Endothelial cell of umbilical vein (primary cell): ENCODE data around the gene ACCSL. TPM values are rescaled to one million over a fixed set of nuclear protein-coding genes. Genes with fewer than 3 reads are reported as not detected.

ENCODE experiments used
- BruUV-seq: library from RNA; stranded (reverse); fragments of 400-500 nt; replicated peaks from 2 replicates; lab custom pipeline; 2021; lab: Mats Ljungman, UMichigan
- CTCF ChIA-PET: fragments of 300-600, 350-600 bp; sonication (Branson Sonifier 250); formaldehyde crosslinking; loops from one replicate; lab custom pipeline; 2021; ENCODE audit warnings: antibody characterized with exemption, inconsistent platforms; lab: Charles Lee
- POLR2A ChIA-PET: fragments of 300-600, 350-600 bp; sonication (Branson Sonifier 250); formaldehyde crosslinking; loops from one replicate; lab custom pipeline; 2021; ENCODE audit warnings: antibody characterized with exemption, inconsistent platforms; lab: Charles Lee
- DNase-seq: peaks from one replicate; pipeline ENCODE4 v3.0.0-alpha.2; 2011; ENCODE audit warnings: low read depth, low spot score
- FAIRE-seq: peaks from 2 replicates; lab custom pipeline; 2011; peaks lifted over from hg19 to GRCh38; lab: Jason Lieb, UNC
- H2AFZ ChIP-seq: 2 replicates; pipeline ENCODE4 v1.6.0; 2012; ENCODE audit warnings: low read depth, low read length, control low read depth, inconsistent platforms
- H3K27ac ChIP-seq: 2 replicates; pipeline ENCODE4 v1.5.1; 2011; ENCODE audit warnings: low read depth, mild to moderate bottlenecking, control low read depth, low read length, moderate library complexity; ENCODE audit not compliant: insufficient read depth
- H3K27me3 ChIP-seq, 2 experiments: 2 replicates each; pipeline versions ENCODE4 v1.6.0 to v1.6.1; 2011; ENCODE audit warnings: low read length in 2 of 2, mixed read lengths in 1 of 2; ENCODE audit not compliant: control insufficient read depth in 2 of 2, insufficient read depth in 2 of 2
- H3K36me3 ChIP-seq, 2 experiments: 2 replicates in 1 of 2; 3 replicates in 1 of 2; pipeline ENCODE4 v1.5.1; 2011; ENCODE audit warnings: low read length in 2 of 2, mild to moderate bottlenecking in 1 of 2, moderate library complexity in 1 of 2; ENCODE audit not compliant: control insufficient read depth in 2 of 2, insufficient read depth in 2 of 2; ENCODE audit errors: extremely low read depth in 1 of 2
- H3K4me1 ChIP-seq: 3 replicates; pipeline ENCODE4 v1.5.1; 2011; ENCODE audit warnings: mild to moderate bottlenecking, low read length; ENCODE audit not compliant: control insufficient read depth, insufficient read depth; ENCODE audit errors: extremely low read depth
- H3K4me2 ChIP-seq: 2 replicates; pipeline ENCODE4 v1.6.1; 2011; ENCODE audit warnings: low read length, control low read depth, mixed read lengths; ENCODE audit not compliant: insufficient read depth
- H3K4me3 ChIP-seq, 3 experiments: fragments of 200-600 bp in 1 of 3; sonication (generic), shearing (Covaris generic) in 1 of 3; replicated peaks in 1 of 3; 2 replicates each; pipeline ENCODE4 v1.5.1; 2011 to 2016; ENCODE audit warnings: control low read depth in 3 of 3, low read length in 3 of 3, mild to moderate bottlenecking in 2 of 3, inconsistent platforms in 1 of 3, low read depth in 1 of 3, moderate library complexity in 1 of 3; ENCODE audit not compliant: insufficient read depth in 1 of 3
- H3K79me2 ChIP-seq: 2 replicates; pipeline ENCODE4 v1.6.0; 2012; ENCODE audit warnings: low read length, inconsistent platforms; ENCODE audit not compliant: control insufficient read depth, insufficient read depth
- H3K9ac ChIP-seq: replicated peaks from 2 replicates; pipeline ENCODE3; 2011; ENCODE audit warnings: low read length, control low read depth; ENCODE audit not compliant: insufficient read depth; ENCODE audit errors: extremely low read depth
- H3K9me1 ChIP-seq: replicated peaks from 3 replicates; pipeline ENCODE4 v1.6.0; 2011; ENCODE audit warnings: mild to moderate bottlenecking, low read length; ENCODE audit not compliant: control insufficient read depth, insufficient read depth; ENCODE audit errors: extremely low read depth
- H3K9me3 ChIP-seq: replicated peaks from 2 replicates; pipeline ENCODE4 v1.5.1; 2012; ENCODE audit warnings: low read length, inconsistent platforms; ENCODE audit not compliant: control insufficient read depth, insufficient read depth
- H4K20me1 ChIP-seq: replicated peaks from 2 replicates; pipeline ENCODE3; 2011; ENCODE audit warnings: mild to moderate bottlenecking, low read length; ENCODE audit not compliant: control insufficient read depth, insufficient read depth; ENCODE audit errors: extremely low read depth
- EZH2 ChIP-seq: IDR thresholded peaks from 2 replicates; pipeline ENCODE4 v1.6.1; 2012; ENCODE audit warnings: borderline replicate concordance, low read depth, mild to moderate bottlenecking, moderate library complexity, low read length, inconsistent platforms; ENCODE audit not compliant: severe bottlenecking
- FOS ChIP-seq: IDR thresholded peaks from 2 replicates; pipeline ENCODE4 v1.6.1; 2011; ENCODE audit warnings: mild to moderate bottlenecking, low read length, moderate library complexity, borderline replicate concordance; ENCODE audit not compliant: insufficient read depth
- GATA2 ChIP-seq: IDR thresholded peaks from 2 replicates; pipeline ENCODE4 v1.7.0; 2011; ENCODE audit warnings: low read depth, mild to moderate bottlenecking, moderate library complexity, mixed read lengths, low read length; ENCODE audit not compliant: insufficient read length, insufficient read depth
- JUN ChIP-seq: IDR thresholded peaks from 2 replicates; pipeline ENCODE4 v1.6.1; 2011; ENCODE audit warnings: borderline replicate concordance, low read depth; ENCODE audit not compliant: insufficient read length, insufficient read depth
- MAX ChIP-seq: IDR thresholded peaks from 2 replicates; pipeline ENCODE4 v1.6.1; 2011; ENCODE audit not compliant: insufficient read depth, insufficient read length
- MYC ChIP-seq: IDR thresholded peaks from one replicate; pipeline ENCODE4 v1.6.1; 2011; ENCODE audit warnings: mild to moderate bottlenecking, low read depth, low read length
- POLR2A ChIP-seq: IDR thresholded peaks from 2 replicates; pipeline ENCODE4 v1.6.1; 2012; ENCODE audit warnings: low read depth, mild to moderate bottlenecking, control low read depth, low read length
- POLR2AphosphoS5 ChIP-seq: IDR thresholded peaks from 2 replicates; pipeline ENCODE4 v1.6.1; 2012; ENCODE audit warnings: low read depth, mild to moderate bottlenecking, control low read depth, low read length, moderate library complexity; ENCODE audit not compliant: insufficient read depth
- dilution Hi-C: fragments of 300-500 bp; cut with MboI; formaldehyde crosslinking; loops from one replicate; pipeline ENCODE4 v1.15.0; 2019; ENCODE audit warnings: low sequenced_read_pairs; ENCODE audit not compliant: extremely low pct_ligation_motif_present
- intact Hi-C: fragments of 100-400 bp; cut with micrococcal nuclease; formaldehyde crosslinking; loops from one replicate; pipeline ENCODE4 v1.10.0; 2022
- polyA plus RNA-seq, 4 experiments: library from polyadenylated mRNA; depleted of rRNA in 3 of 4; stranded (reverse) in 3 of 4; unstranded in 1 of 4; fragments of >200 nt; gene quantifications; 2 replicates each; pipeline versions ENCODE4 v1.2.1 to v1.2.3, GENCODE V29; 2011 to 2012; ENCODE audit warnings: missing spikeins in 1 of 4
- total RNA-seq: library from RNA; stranded (reverse); gene quantifications from 2 replicates; pipeline ENCODE4 v1.2.3, GENCODE V29; 2021
- TF ChIP-seq, protein P1 (sequence below), 2 donors: IDR thresholded peaks; 1 replicate in 1 of 2; 2 replicates in 1 of 2; pipeline ENCODE4 v1.5.1; 2011; ENCODE audit warnings: low read length in 2 of 2, mild to moderate bottlenecking in 2 of 2, moderate library complexity in 2 of 2, control low read depth in 1 of 2, inconsistent platforms in 1 of 2, low read depth in 1 of 2; ENCODE audit not compliant: insufficient read depth in 1 of 2; ENCODE audit errors: extremely low read depth in 1 of 2

The ACCSL gene
- total and polyA plus RNA-seq, 2 donors (not counting 3 experiments of a cell fraction or from before 2014, with no cell fraction given) = not detected

- H3K27ac ChIP-seq = no peak overlapping the region
- ChIA-PET POLR2A (no interaction called here), CTCF (interaction anchor here (1.1 kb wide), 1 partner anchor 142 kb away, joined by 3 read pairs; no protein-coding TSS in a partner anchor)
- H3K36me3 ChIP-seq = no peaks in the 10 kb centered on the region
- no peak overlapping the region for H3K4me3 ChIP-seq
- H3K4me1 ChIP-seq = no peaks in the 10 kb centered on the region
- H3K9ac ChIP-seq = no peak overlapping the region
- no TSS peak for BruUV-seq
- intact Hi-C loops (no loop called here), dilution Hi-C loops (no loop called here)
- no peak overlapping the region for H2AFZ ChIP-seq
- TF ChIP-seq FOS (no peak), JUN (no peak), POLR2AphosphoS5 (no peak), GATA2 (no peak), POLR2A (no peak), MAX (no peak), MYC (no peak), EZH2 (no peak)
- TF ChIP-seq, protein P1, sequence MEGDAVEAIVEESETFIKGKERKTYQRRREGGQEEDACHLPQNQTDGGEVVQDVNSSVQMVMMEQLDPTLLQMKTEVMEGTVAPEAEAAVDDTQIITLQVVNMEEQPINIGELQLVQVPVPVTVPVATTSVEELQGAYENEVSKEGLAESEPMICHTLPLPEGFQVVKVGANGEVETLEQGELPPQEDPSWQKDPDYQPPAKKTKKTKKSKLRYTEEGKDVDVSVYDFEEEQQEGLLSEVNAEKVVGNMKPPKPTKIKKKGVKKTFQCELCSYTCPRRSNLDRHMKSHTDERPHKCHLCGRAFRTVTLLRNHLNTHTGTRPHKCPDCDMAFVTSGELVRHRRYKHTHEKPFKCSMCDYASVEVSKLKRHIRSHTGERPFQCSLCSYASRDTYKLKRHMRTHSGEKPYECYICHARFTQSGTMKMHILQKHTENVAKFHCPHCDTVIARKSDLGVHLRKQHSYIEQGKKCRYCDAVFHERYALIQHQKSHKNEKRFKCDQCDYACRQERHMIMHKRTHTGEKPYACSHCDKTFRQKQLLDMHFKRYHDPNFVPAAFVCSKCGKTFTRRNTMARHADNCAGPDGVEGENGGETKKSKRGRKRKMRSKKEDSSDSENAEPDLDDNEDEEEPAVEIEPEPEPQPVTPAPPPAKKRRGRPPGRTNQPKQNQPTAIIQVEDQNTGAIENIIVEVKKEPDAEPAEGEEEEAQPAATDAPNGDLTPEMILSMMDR (IDR thresholded peaks at IDR 0.05; ENCODE audit: extremely low read depth in 1 of 2, insufficient read depth in 1 of 2, low read depth in 1 of 2, low read length in 2 of 2) = no peak
- H3K79me2 ChIP-seq = no peaks in the 10 kb centered on the region
- H3K4me2 ChIP-seq = no peak overlapping the region
- no peaks in the 10 kb centered on the region for H3K9me1 ChIP-seq
- DNase-seq (no peak), FAIRE-seq (no peak)
- no peaks in the 10 kb centered on the region for H4K20me1 ChIP-seq
- peaks cover 4 to 5% of the 10 kb centered on the region in 2 experiments for H3K27me3 ChIP-seq
- no peaks in the 10 kb centered on the region for H3K9me3 ChIP-seq
These were observed 16.8 kb upstream of the ACCSL start for GRCh38 chr11:44030996-44031395.
